HG02588 (cell line): ENCODE results near the gene KIF6.

ENCODE experiments used
- ATAC-seq: cut with Tn5 transposase; IDR thresholded peaks from one replicate; pipeline ENCODE4 v1.9.1; 2021; ENCODE audit warnings: mild to moderate bottlenecking, moderate library complexity; ENCODE audit not compliant: unreplicated experiment

The KIF6 gene

GRCh38 chr6:39560915-39561314 is 164.3 kb downstream of the KIF6 start:
- ATAC-seq = no peak

- no peak for ATAC-seq
These were observed 166.5 kb downstream of the KIF6 start for GRCh38 chr6:39558591-39559190.

GRCh38 chr6:39558079-39558478 is 167.1 kb downstream of the KIF6 start:
- no peak for ATAC-seq

- ATAC-seq = no peak
These were observed 170.1 kb downstream of the KIF6 start for GRCh38 chr6:39555136-39555535.

- ATAC-seq = no peak
These were observed 171.1 kb downstream of the KIF6 start for GRCh38 chr6:39553860-39554802.

GRCh38 chr6:39553029-39553428 is 172.2 kb downstream of the KIF6 start:
- ATAC-seq = no peak

- no peak for ATAC-seq
These were observed 175.0 kb downstream of the KIF6 start for GRCh38 chr6:39550191-39550590.

- no peak for ATAC-seq
These were observed 178.5 kb downstream of the KIF6 start for GRCh38 chr6:39546731-39547130.

GRCh38 chr6:39543950-39544349 is 181.3 kb downstream of the KIF6 start:
- no peak for ATAC-seq

GRCh38 chr6:39543095-39543494 is 182.1 kb downstream of the KIF6 start:
- ATAC-seq = no peak

GRCh38 chr6:39540454-39540853 is 184.8 kb downstream of the KIF6 start:
- ATAC-seq = no peak

- peak; percentile 97 for ATAC-seq
These were observed 194.9 kb downstream of the KIF6 start for GRCh38 chr6:39530201-39530759.

- no peak for ATAC-seq
These were observed 197.2 kb downstream of the KIF6 start for GRCh38 chr6:39527792-39528564.

- no peak for ATAC-seq
These were observed 201.2 kb downstream of the KIF6 start for GRCh38 chr6:39524007-39524406.

GRCh38 chr6:39521958-39522357 is 203.2 kb downstream of the KIF6 start:
- no peak for ATAC-seq

- no peak for ATAC-seq
These were observed 204.3 kb downstream of the KIF6 start for GRCh38 chr6:39520916-39521315.

GRCh38 chr6:39520411-39520810 is 204.8 kb downstream of the KIF6 start:
- ATAC-seq = no peak

- no peak for ATAC-seq
These were observed 207.0 kb downstream of the KIF6 start for GRCh38 chr6:39518221-39518620.

- ATAC-seq = no peak
These were observed 207.5 kb downstream of the KIF6 start for GRCh38 chr6:39517756-39518155.

GRCh38 chr6:39516471-39516870 is 208.7 kb downstream of the KIF6 start:
- ATAC-seq = no peak

GRCh38 chr6:39515471-39515870 is 209.7 kb downstream of the KIF6 start:
- ATAC-seq = no peak
